Endothelial cell of umbilical vein (primary cell): Measurements from ENCODE around the gene MATN1. TPM values are rescaled to one million over a fixed set of nuclear protein-coding genes. Genes with fewer than 3 reads are reported as not detected.

Source experiments
- BruUV-seq: library from RNA; stranded (reverse); fragments of 400-500 nt; replicated peaks from 2 replicates; lab custom pipeline; 2021; lab: Mats Ljungman, UMichigan
- CTCF ChIA-PET: fragments of 300-600, 350-600 bp; sonication (Branson Sonifier 250); formaldehyde crosslinking; loops from one replicate; lab custom pipeline; 2021; ENCODE audit warnings: antibody characterized with exemption, inconsistent platforms; lab: Charles Lee
- POLR2A ChIA-PET: fragments of 300-600, 350-600 bp; sonication (Branson Sonifier 250); formaldehyde crosslinking; loops from one replicate; lab custom pipeline; 2021; ENCODE audit warnings: antibody characterized with exemption, inconsistent platforms; lab: Charles Lee
- DNase-seq: peaks from one replicate; pipeline ENCODE4 v3.0.0-alpha.2; 2011; ENCODE audit warnings: low read depth, low spot score
- FAIRE-seq: peaks from 2 replicates; lab custom pipeline; 2011; peaks lifted over from hg19 to GRCh38; lab: Jason Lieb, UNC
- H2AFZ ChIP-seq: 2 replicates; pipeline ENCODE4 v1.6.0; 2012; ENCODE audit warnings: low read depth, low read length, control low read depth, inconsistent platforms
- H3K27ac ChIP-seq: 2 replicates; pipeline ENCODE4 v1.5.1; 2011; ENCODE audit warnings: low read depth, mild to moderate bottlenecking, control low read depth, low read length, moderate library complexity; ENCODE audit not compliant: insufficient read depth
- H3K27me3 ChIP-seq, 2 experiments: 2 replicates each; pipeline versions ENCODE4 v1.6.0 to v1.6.1; 2011; ENCODE audit warnings: low read length in 2 of 2, mixed read lengths in 1 of 2; ENCODE audit not compliant: control insufficient read depth in 2 of 2, insufficient read depth in 2 of 2
- H3K36me3 ChIP-seq, 2 experiments: 2 replicates in 1 of 2; 3 replicates in 1 of 2; pipeline ENCODE4 v1.5.1; 2011; ENCODE audit warnings: low read length in 2 of 2, mild to moderate bottlenecking in 1 of 2, moderate library complexity in 1 of 2; ENCODE audit not compliant: control insufficient read depth in 2 of 2, insufficient read depth in 2 of 2; ENCODE audit errors: extremely low read depth in 1 of 2
- H3K4me1 ChIP-seq: 3 replicates; pipeline ENCODE4 v1.5.1; 2011; ENCODE audit warnings: mild to moderate bottlenecking, low read length; ENCODE audit not compliant: control insufficient read depth, insufficient read depth; ENCODE audit errors: extremely low read depth
- H3K4me2 ChIP-seq: 2 replicates; pipeline ENCODE4 v1.6.1; 2011; ENCODE audit warnings: low read length, control low read depth, mixed read lengths; ENCODE audit not compliant: insufficient read depth
- H3K4me3 ChIP-seq, 3 experiments: fragments of 200-600 bp in 1 of 3; sonication (generic), shearing (Covaris generic) in 1 of 3; replicated peaks in 1 of 3; 2 replicates each; pipeline ENCODE4 v1.5.1; 2011 to 2016; ENCODE audit warnings: control low read depth in 3 of 3, low read length in 3 of 3, mild to moderate bottlenecking in 2 of 3, inconsistent platforms in 1 of 3, low read depth in 1 of 3, moderate library complexity in 1 of 3; ENCODE audit not compliant: insufficient read depth in 1 of 3
- H3K79me2 ChIP-seq: 2 replicates; pipeline ENCODE4 v1.6.0; 2012; ENCODE audit warnings: low read length, inconsistent platforms; ENCODE audit not compliant: control insufficient read depth, insufficient read depth
- H3K9ac ChIP-seq: replicated peaks from 2 replicates; pipeline ENCODE3; 2011; ENCODE audit warnings: low read length, control low read depth; ENCODE audit not compliant: insufficient read depth; ENCODE audit errors: extremely low read depth
- H3K9me1 ChIP-seq: replicated peaks from 3 replicates; pipeline ENCODE4 v1.6.0; 2011; ENCODE audit warnings: mild to moderate bottlenecking, low read length; ENCODE audit not compliant: control insufficient read depth, insufficient read depth; ENCODE audit errors: extremely low read depth
- H3K9me3 ChIP-seq: replicated peaks from 2 replicates; pipeline ENCODE4 v1.5.1; 2012; ENCODE audit warnings: low read length, inconsistent platforms; ENCODE audit not compliant: control insufficient read depth, insufficient read depth
- H4K20me1 ChIP-seq: replicated peaks from 2 replicates; pipeline ENCODE3; 2011; ENCODE audit warnings: mild to moderate bottlenecking, low read length; ENCODE audit not compliant: control insufficient read depth, insufficient read depth; ENCODE audit errors: extremely low read depth
- CTCF ChIP-seq, 2 donors: IDR thresholded peaks; 1 replicate in 1 of 2; 2 replicates in 1 of 2; pipeline ENCODE4 v1.5.1; 2011; ENCODE audit warnings: low read length in 2 of 2, mild to moderate bottlenecking in 2 of 2, moderate library complexity in 2 of 2, control low read depth in 1 of 2, inconsistent platforms in 1 of 2, low read depth in 1 of 2; ENCODE audit not compliant: insufficient read depth in 1 of 2; ENCODE audit errors: extremely low read depth in 1 of 2
- EZH2 ChIP-seq: IDR thresholded peaks from 2 replicates; pipeline ENCODE4 v1.6.1; 2012; ENCODE audit warnings: borderline replicate concordance, low read depth, mild to moderate bottlenecking, moderate library complexity, low read length, inconsistent platforms; ENCODE audit not compliant: severe bottlenecking
- FOS ChIP-seq: IDR thresholded peaks from 2 replicates; pipeline ENCODE4 v1.6.1; 2011; ENCODE audit warnings: mild to moderate bottlenecking, low read length, moderate library complexity, borderline replicate concordance; ENCODE audit not compliant: insufficient read depth
- GATA2 ChIP-seq: IDR thresholded peaks from 2 replicates; pipeline ENCODE4 v1.7.0; 2011; ENCODE audit warnings: low read depth, mild to moderate bottlenecking, moderate library complexity, mixed read lengths, low read length; ENCODE audit not compliant: insufficient read length, insufficient read depth
- JUN ChIP-seq: IDR thresholded peaks from 2 replicates; pipeline ENCODE4 v1.6.1; 2011; ENCODE audit warnings: borderline replicate concordance, low read depth; ENCODE audit not compliant: insufficient read length, insufficient read depth
- MAX ChIP-seq: IDR thresholded peaks from 2 replicates; pipeline ENCODE4 v1.6.1; 2011; ENCODE audit not compliant: insufficient read depth, insufficient read length
- MYC ChIP-seq: IDR thresholded peaks from one replicate; pipeline ENCODE4 v1.6.1; 2011; ENCODE audit warnings: mild to moderate bottlenecking, low read depth, low read length
- POLR2A ChIP-seq: IDR thresholded peaks from 2 replicates; pipeline ENCODE4 v1.6.1; 2012; ENCODE audit warnings: low read depth, mild to moderate bottlenecking, control low read depth, low read length
- POLR2AphosphoS5 ChIP-seq: IDR thresholded peaks from 2 replicates; pipeline ENCODE4 v1.6.1; 2012; ENCODE audit warnings: low read depth, mild to moderate bottlenecking, control low read depth, low read length, moderate library complexity; ENCODE audit not compliant: insufficient read depth
- dilution Hi-C: fragments of 300-500 bp; cut with MboI; formaldehyde crosslinking; loops from one replicate; pipeline ENCODE4 v1.15.0; 2019; ENCODE audit warnings: low sequenced_read_pairs; ENCODE audit not compliant: extremely low pct_ligation_motif_present
- intact Hi-C: fragments of 100-400 bp; cut with micrococcal nuclease; formaldehyde crosslinking; loops from one replicate; pipeline ENCODE4 v1.10.0; 2022
- polyA plus RNA-seq, 4 experiments: library from polyadenylated mRNA; depleted of rRNA in 3 of 4; stranded (reverse) in 3 of 4; unstranded in 1 of 4; fragments of >200 nt; gene quantifications; 2 replicates each; pipeline versions ENCODE4 v1.2.1 to v1.2.3, GENCODE V29; 2011 to 2012; ENCODE audit warnings: missing spikeins in 1 of 4
- total RNA-seq: library from RNA; stranded (reverse); gene quantifications from 2 replicates; pipeline ENCODE4 v1.2.3, GENCODE V29; 2021

Gene MATN1
- total and polyA plus RNA-seq, 2 donors (not counting 3 experiments of a cell fraction or from before 2014, with no cell fraction given), result 0.29 to 0.36 TPM

- dilution Hi-C loops, result no loop called here
- no TSS peak for BruUV-seq
- Histone ChIP-seq H3K4me2 (no peak overlapping the region), H2AFZ (no peak overlapping the region), H3K27ac (no peak overlapping the region), H3K79me2 (no peaks in the 10 kb centered on the region), H3K36me3 (peaks cover 2 to 3% of the 10 kb centered on the region in 2 experiments), H3K9me1 (no peaks in the 10 kb centered on the region), H4K20me1 (no peaks in the 10 kb centered on the region), H3K27me3 (no peaks in the 10 kb centered on the region), H3K9ac (no peak overlapping the region), H3K9me3 (no peaks in the 10 kb centered on the region), H3K4me1 (peaks cover 2% of the 10 kb centered on the region), H3K4me3 (no peak overlapping the region)
- ChIA-PET POLR2A (interaction anchor here (0.5 kb wide), 1 partner anchor 319 kb away, joined by 5 read pairs; no protein-coding TSS in a partner anchor), CTCF (interaction anchor here (1.8 kb wide), 2 partner anchors 16 to 44 kb away, joined by 3 to 9 read pairs; no protein-coding TSS in a partner anchor)
- intact Hi-C loops, result no loop called here
- DNase-seq (no peak), FAIRE-seq (no peak)
- no peak for TF ChIP-seq POLR2A
- no peak for TF ChIP-seq MYC
- TF ChIP-seq MAX, result no peak
- TF ChIP-seq GATA2, result no peak
These were observed 12.5 kb upstream of the MATN1 start for GRCh38 chr1:30735668-30736498.

DNA sequence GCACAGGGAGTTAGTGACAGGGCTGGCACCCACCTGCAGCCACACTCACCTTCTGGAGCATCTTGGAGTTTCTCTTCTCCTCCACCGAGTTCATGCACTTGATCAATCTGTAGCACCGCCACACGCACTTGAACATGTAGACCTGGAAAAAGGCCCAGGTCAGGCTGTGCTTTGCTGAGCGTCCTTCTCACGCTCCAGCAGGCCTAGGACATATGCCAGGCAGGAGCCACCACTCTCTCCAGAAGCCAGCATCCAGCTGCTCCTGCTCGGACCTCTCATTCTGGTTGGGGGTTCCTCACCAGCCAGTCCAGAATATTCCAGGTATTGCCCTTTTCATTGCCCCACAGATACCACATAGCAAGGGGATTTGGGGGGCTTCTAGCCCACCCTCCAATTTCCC, 11.7 kb upstream of the MATN1 start:
- no peaks in the 10 kb centered on the region for H3K79me2 ChIP-seq
- dilution Hi-C loops (no loop called here), intact Hi-C loops (no loop called here)
- no peak for DNase-seq
- no peak overlapping the region for H3K4me2 ChIP-seq
- no peak overlapping the region for H3K27ac ChIP-seq
- no peaks in the 10 kb centered on the region for H3K9me1 ChIP-seq
- H3K4me3 ChIP-seq, result no peak overlapping the region
- no peak overlapping the region for H2AFZ ChIP-seq
- no TSS peak for BruUV-seq
- no peak for FAIRE-seq
- H3K9me3 ChIP-seq, result no peaks in the 10 kb centered on the region
- POLR2A ChIA-PET, result interaction anchor here (0.5 kb wide), 1 partner anchor 319 kb away, joined by 5 read pairs; no protein-coding TSS in a partner anchor
- CTCF ChIA-PET, result interaction anchor here (1.8 kb wide), 2 partner anchors 15 to 45 kb away, joined by 3 to 9 read pairs; no protein-coding TSS in a partner anchor
- no peaks in the 10 kb centered on the region for H3K4me1 ChIP-seq
- no peak overlapping the region for H3K9ac ChIP-seq
- TF ChIP-seq POLR2AphosphoS5 (no peak), MYC (no peak), CTCF (IDR thresholded peaks at IDR 0.05; ENCODE audit: extremely low read depth in 1 of 2, insufficient read depth in 1 of 2, low read depth in 1 of 2, low read length in 2 of 2) (no peak), POLR2A (no peak), FOS (no peak), EZH2 (no peak), GATA2 (no peak), MAX (no peak), JUN (no peak)
- H3K27me3 ChIP-seq, result no peaks in the 10 kb centered on the region
- peaks cover 2 to 3% of the 10 kb centered on the region in 2 experiments for H3K36me3 ChIP-seq
- H4K20me1 ChIP-seq, result no peaks in the 10 kb centered on the region
